Renal pelvis (tissue), 4 donors: Measurements from ENCODE around the gene DTWD2. TPM values are rescaled to one million over a fixed set of nuclear protein-coding genes. Genes with fewer than 3 reads are reported as not detected.

Experiments used
- DNase-seq: peaks from one replicate; pipeline ENCODE4 v3.0.0-alpha.2; 2013
- polyA plus RNA-seq, 3 donors: library from polyadenylated mRNA; unstranded; fragments of 120-200 nt; gene quantifications; one replicate each; pipeline ENCODE4 v1.2.1, GENCODE V29; 2013; ENCODE audit not compliant: insufficient read length in 3 of 3

Gene DTWD2
- polyA plus RNA-seq, 3 donors, result 10.8 to 15.4 (median 13.5) TPM

GRCh38 chr5:118789366-118789765, 199.0 kb downstream of the DTWD2 start:
- no peak for DNase-seq

GRCh38 chr5:118788351-118788750, 200.0 kb downstream of the DTWD2 start:
- DNase-seq, result no peak

Other genes with a start within 250 kb of the DTWD2 start
- 10 to 100 TPM; 41.6 to 59.9 (median 56.3) TPM for gene DMXL1, start 82.5 kb upstream of the DTWD2 start, polyA plus RNA-seq